ENCODE measurements around the gene SLC51A. TPM values are rescaled to one million over a fixed set of nuclear protein-coding genes. Genes with fewer than 3 reads are reported as not detected.

SLC51A gene
- total and polyA plus RNA-seq, 9 of the 15 experiments (the other 6 are each of a cell fraction or from before 2014, with no cell fraction given) = 0.35 to 0.38 TPM; not detected in 7

- in situ Hi-C loops (cut with MboI) = no loop called here
- intact Hi-C loops (cut with micrococcal nuclease) = no loop called here
- H4K20me1 ChIP-seq (replicated peaks; ENCODE audit: control insufficient read depth, insufficient read depth, low read length) = no peaks in the 10 kb centered on the region
- peaks cover 54 to 73% of the 10 kb centered on the region in 2 experiments for H3K4me1 ChIP-seq (replicated peaks in 1 of 2; ENCODE audit: control insufficient read depth in 2 of 2, insufficient read depth in 2 of 2, low read length in 2 of 2)
- BruUV-seq (replicated peaks) = no TSS peak
- no peak for FAIRE-seq
- no peak overlapping the region for H3K4me3 ChIP-seq
- no peaks in the 10 kb centered on the region for H3K9me3 ChIP-seq (replicated peaks; ENCODE audit: control insufficient read depth, insufficient read depth, low read depth, low read length)
- peak overlapping the region; percentile 83 for H3K27ac ChIP-seq (ENCODE audit: extremely low read depth, low read depth, low read length)
- DNase-seq (ENCODE audit: extremely low read depth in 1 of 4, low spot score in 3 of 4) = peak in 1 of 4 experiments; percentile 13
- H3K27me3 ChIP-seq (ENCODE audit: control insufficient read depth in 2 of 2, insufficient read depth in 2 of 2, low read length in 2 of 2) = no peaks in the 10 kb centered on the region
- peak overlapping the region; percentile 74 for H2AFZ ChIP-seq (ENCODE audit: low read depth, low read length)
- ChIA-PET CTCF (ENCODE audit: low intra/inter-chr PET ratio) (no interaction called here), POLR2A (interaction anchor here (0.6 to 4.0 kb wide), 5 partner anchors 37 to 625 kb away, joined by 3 to 23 read pairs (median 3); no protein-coding TSS in a partner anchor)
- H3K79me2 ChIP-seq (ENCODE audit: control insufficient read depth, insufficient read depth, low read length) = peaks cover 4% of the 10 kb centered on the region; the same call in 1 of the 3 replicates
- TF ChIP-seq MYNN (IDR thresholded peaks at IDR 0.05) (peak; percentile 90), MYNN (CRISPR knock-in tag; IDR thresholded peaks at IDR 0.05) (no peak), MECOM (CRISPR knock-in tag; IDR thresholded peaks at IDR 0.05) (peak; percentile 13; the same call in 1 of the 2 replicates), CREB5 (CRISPR knock-in tag; IDR thresholded peaks at IDR 0.05) (no peak), ZNF395 (CRISPR knock-in tag; IDR thresholded peaks at IDR 0.05) (0 out of 2 replicates have a peak, but pooled peaks have one; percentile 4), YBX1 (IDR thresholded peaks at IDR 0.05) (no peak), MYBL2 (IDR thresholded peaks at IDR 0.05; ENCODE audit: low read depth) (no peak), MYBL2 (CRISPR knock-in tag; IDR thresholded peaks at IDR 0.05; ENCODE audit: borderline replicate concordance) (no peak), ESRRA (IDR thresholded peaks at IDR 0.05; ENCODE audit: borderline replicate concordance, low read depth) (peak; percentile 49; the same call in 1 of the 2 replicates)
- peak overlapping the region; percentile 78; the same call in 1 of the 2 replicates for H3K4me2 ChIP-seq (ENCODE audit: insufficient read depth, low read length)
- 52% methylated on average over 10 of the region's 10 CpGs for WGBS (ENCODE audit: insufficient coverage, low coverage, missing lambda C conversion rate)
- H3K9ac ChIP-seq (ENCODE audit: insufficient read depth in 1 of 2, low read depth in 2 of 2, low read length in 2 of 2) = peak overlapping the region; percentile 60 to 90
- peak; percentile 7; the same call in 2 of the 3 replicates for ATAC-seq
- H3K36me3 ChIP-seq (ENCODE audit: control insufficient read depth, insufficient read depth, low read length) = no peaks in the 10 kb centered on the region
- no peaks in the 10 kb centered on the region for H3K9me1 ChIP-seq (ENCODE audit: control insufficient read depth, insufficient read depth, low read length)
These were observed 35.2 kb upstream of the SLC51A start for GRCh38 chr3:196181127-196181546.

Data from K562 (cell line).